Central memory CD8-positive, alpha-beta T cell (primary cell): ENCODE data around the gene RAPGEF4.

ENCODE experiments used
- ATAC-seq: fragments of 150-1000 bp; cut with Tn5 transposase; replicated peaks from 2 replicates; pipeline ENCODE4 v1.10.0; 2022; ENCODE audit warnings: mild to moderate bottlenecking, moderate FRiP score, moderate number of reproducible peaks; ENCODE audit not compliant: poor library complexity, severe bottlenecking; ENCODE audit errors: extremely low read depth
- DNase-seq, 2 donors: peaks; one replicate each; pipeline ENCODE4 v3.0.0; 2021; ENCODE audit warnings: low spot score in 2 of 2
- H3K27ac Mint-ChIP-seq: one replicate; pipeline ENCODE4 v1.8.0; 2022; ENCODE audit warnings: low read depth, mild to moderate bottlenecking, moderate library complexity, mixed read lengths
- H3K27me3 Mint-ChIP-seq: one replicate; pipeline ENCODE4 v1.8.0; 2022; ENCODE audit warnings: mixed read lengths
- H3K36me3 Mint-ChIP-seq: one replicate; pipeline ENCODE4 v1.8.0; 2022; ENCODE audit warnings: mild to moderate bottlenecking, moderate library complexity, mixed read lengths; ENCODE audit not compliant: insufficient read depth
- H3K4me1 Mint-ChIP-seq: one replicate; pipeline ENCODE4 v1.8.0; 2022; ENCODE audit warnings: mixed read lengths
- H3K4me3 Mint-ChIP-seq: one replicate; pipeline ENCODE4 v1.8.0; 2022; ENCODE audit warnings: mild to moderate bottlenecking, moderate library complexity, mixed read lengths
- H3K9me3 Mint-ChIP-seq: one replicate; pipeline ENCODE4 v1.8.0; 2022; ENCODE audit warnings: mixed read lengths

RAPGEF4 gene

DNA sequence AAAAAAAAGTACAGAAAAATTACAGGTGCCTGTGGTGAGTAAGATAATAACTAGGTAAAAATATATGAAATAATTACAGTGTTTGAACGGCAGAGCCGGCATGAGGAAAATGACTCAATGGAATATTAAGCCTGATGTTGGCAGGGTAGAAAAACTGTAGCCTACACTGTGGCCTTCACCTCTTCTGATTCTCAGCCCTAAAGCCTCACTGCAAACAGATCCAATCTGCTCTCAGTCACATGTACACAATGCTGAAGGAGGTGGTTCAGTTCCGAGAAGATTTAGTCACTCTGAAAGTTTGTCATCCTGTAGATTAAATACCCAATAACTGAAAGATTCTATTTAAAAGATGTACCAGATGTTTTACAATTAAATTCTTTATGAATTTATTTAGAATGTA, 273.1 kb downstream of the RAPGEF4 start:
- Mint-ChIP-seq H3K9me3 (no peaks in the 10 kb centered on the region), H3K4me3 (no peak overlapping the region), H3K4me1 (no peaks in the 10 kb centered on the region), H3K27ac (no peak overlapping the region), H3K36me3 (no peaks in the 10 kb centered on the region), H3K27me3 (peaks cover 68% of the 10 kb centered on the region)
- no peak for ATAC-seq
- no peak for DNase-seq

DNA sequence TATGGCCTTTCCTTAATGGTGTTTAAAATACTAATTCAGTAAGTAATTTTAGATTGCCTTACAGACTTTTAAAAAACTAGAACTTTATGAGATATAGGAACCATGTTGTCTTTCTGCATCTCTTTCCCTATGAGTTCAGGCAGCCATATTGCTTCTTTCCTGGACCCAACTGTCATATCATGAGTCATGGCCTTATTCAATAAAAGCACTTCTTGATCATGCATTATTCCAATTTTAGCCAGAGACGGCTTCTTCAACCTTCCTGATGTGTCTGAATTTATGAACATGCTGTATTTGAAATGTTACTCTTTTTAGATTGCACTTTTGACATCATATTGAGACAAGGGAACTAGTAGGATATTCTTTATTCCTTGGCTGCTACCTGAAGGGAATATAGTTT, 274.6 kb downstream of the RAPGEF4 start:
- no peaks in the 10 kb centered on the region for H3K9me3 Mint-ChIP-seq

DNA sequence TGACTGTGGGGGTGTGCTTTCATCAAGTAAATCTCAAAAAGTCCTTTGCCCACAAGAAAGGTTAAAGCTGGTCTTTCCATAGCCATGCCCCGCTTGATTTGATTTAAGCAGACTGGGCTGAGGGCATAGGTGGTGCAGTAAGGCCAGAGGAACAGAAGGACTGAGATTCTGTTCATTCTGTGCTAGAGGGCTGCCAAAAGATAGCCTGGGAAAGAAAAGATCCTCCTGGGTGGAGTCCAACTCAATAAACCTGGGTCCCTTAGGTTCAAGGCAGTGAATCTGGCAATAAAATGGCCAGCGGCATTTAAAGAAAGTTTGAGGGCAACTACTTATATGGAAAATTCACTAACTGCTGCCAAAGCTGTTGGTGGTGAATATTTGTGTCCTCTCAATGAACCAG, 280.8 kb downstream of the RAPGEF4 start:
- Mint-ChIP-seq H3K9me3 (no peaks in the 10 kb centered on the region), H3K36me3 (no peaks in the 10 kb centered on the region), H3K27me3 (peaks cover 57% of the 10 kb centered on the region), H3K4me3 (no peak overlapping the region), H3K4me1 (no peaks in the 10 kb centered on the region), H3K27ac (no peak overlapping the region)
- ATAC-seq = no peak
- no peak for DNase-seq

More for the DNA sequence above, 274.6 kb downstream of the RAPGEF4 start:
- DNase-seq = no peak
- ATAC-seq = no peak
- Mint-ChIP-seq H3K27me3 (peaks cover 76% of the 10 kb centered on the region), H3K27ac (no peak overlapping the region), H3K4me3 (no peak overlapping the region), H3K4me1 (no peaks in the 10 kb centered on the region), H3K36me3 (no peaks in the 10 kb centered on the region)

DNA sequence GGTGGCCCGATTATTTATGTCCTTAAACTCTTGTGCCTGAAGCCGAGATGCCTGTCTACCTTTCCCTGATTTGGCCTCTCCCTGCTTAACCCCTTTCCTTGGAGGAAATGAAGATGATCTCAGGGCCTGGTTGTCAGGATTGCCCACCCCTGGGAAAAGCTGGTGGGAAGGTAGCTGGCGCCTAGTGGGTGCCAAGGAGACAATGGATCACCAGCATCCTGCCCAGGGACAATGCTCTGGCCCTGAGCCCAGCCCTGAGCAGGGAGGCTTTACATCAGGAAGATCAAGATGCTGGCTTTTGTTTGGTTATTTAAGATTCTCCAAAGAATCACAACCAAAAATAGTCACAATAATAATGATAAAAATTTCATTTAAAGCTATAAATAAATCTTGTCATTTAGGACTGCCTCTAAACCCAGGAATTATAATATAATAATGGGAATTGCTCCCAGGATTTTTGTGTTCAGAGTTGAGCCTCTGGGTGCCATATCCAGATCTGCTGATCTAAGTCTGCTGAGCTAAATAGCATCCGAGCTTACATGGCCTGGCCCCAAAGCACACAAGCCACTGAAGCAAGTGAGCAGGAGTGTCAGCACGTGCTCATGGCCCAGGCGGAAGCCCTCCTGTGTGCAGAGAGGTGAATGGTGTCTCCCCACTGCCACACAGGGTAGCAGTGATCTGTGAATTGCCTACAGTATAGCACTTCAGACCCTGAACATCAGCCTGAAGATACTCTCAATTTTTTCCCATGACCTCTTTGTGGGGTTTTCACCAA, 282.2 kb downstream of the RAPGEF4 start:
- no peaks in the 10 kb centered on the region for H3K36me3 Mint-ChIP-seq
- H3K27me3 Mint-ChIP-seq = peaks cover 55% of the 10 kb centered on the region
- H3K4me1 Mint-ChIP-seq = no peaks in the 10 kb centered on the region
- no peak overlapping the region for H3K27ac Mint-ChIP-seq
- DNase-seq = no peak
- ATAC-seq = no peak
- no peak overlapping the region for H3K4me3 Mint-ChIP-seq
- H3K9me3 Mint-ChIP-seq = no peaks in the 10 kb centered on the region

DNA sequence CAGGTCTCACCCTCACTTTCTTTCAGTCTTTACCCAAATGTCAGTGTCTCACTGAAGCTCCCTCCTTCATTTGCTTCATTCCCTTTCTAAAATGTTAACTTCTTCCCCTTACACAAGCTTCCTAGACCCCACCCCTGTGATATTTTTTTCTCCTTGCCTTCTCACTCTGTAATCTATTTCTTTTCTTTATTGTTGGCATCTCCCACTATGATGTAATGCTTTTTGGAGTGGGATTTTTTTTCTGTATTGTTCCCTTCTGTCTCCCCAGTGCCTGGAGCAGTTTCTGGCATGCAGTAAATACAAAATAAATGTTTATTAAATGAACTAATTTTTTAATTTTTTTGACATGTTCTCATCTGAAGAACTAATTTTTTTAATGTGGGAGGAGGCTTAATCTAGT, 284.1 kb downstream of the RAPGEF4 start:
- Mint-ChIP-seq H3K36me3 (no peaks in the 10 kb centered on the region), H3K9me3 (no peaks in the 10 kb centered on the region), H3K4me3 (no peak overlapping the region), H3K27ac (no peak overlapping the region), H3K4me1 (no peaks in the 10 kb centered on the region), H3K27me3 (peaks cover 41% of the 10 kb centered on the region)
- ATAC-seq (no peak), DNase-seq (no peak)

DNA sequence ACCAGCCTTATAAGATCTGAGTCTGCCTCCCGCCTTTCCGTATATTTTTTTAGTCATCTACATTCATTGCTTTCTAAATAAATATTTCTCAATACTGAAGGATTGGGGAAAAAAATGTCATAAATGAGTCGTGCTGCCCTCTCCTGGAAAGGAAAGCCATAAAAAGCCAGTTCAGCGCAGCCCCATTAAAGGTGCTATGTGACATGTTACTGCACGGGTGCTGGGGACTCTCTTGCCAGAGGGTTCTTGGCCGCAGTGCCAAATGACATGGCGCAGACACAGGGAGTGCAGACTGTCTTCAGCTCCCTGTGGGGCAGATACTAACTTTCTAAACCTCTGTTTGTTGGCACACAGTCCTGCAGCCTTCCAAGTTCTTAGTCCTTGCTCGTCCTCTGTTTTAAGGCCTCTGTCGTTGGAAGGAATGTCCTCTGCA, 286.3 kb downstream of the RAPGEF4 start:
- DNase-seq = no peak
- no peaks in the 10 kb centered on the region for H3K4me1 Mint-ChIP-seq
- no peak overlapping the region for H3K4me3 Mint-ChIP-seq
- H3K27ac Mint-ChIP-seq = no peak overlapping the region
- no peak for ATAC-seq
- no peaks in the 10 kb centered on the region for H3K9me3 Mint-ChIP-seq
- H3K27me3 Mint-ChIP-seq = peaks cover 24% of the 10 kb centered on the region
- no peaks in the 10 kb centered on the region for H3K36me3 Mint-ChIP-seq

DNA sequence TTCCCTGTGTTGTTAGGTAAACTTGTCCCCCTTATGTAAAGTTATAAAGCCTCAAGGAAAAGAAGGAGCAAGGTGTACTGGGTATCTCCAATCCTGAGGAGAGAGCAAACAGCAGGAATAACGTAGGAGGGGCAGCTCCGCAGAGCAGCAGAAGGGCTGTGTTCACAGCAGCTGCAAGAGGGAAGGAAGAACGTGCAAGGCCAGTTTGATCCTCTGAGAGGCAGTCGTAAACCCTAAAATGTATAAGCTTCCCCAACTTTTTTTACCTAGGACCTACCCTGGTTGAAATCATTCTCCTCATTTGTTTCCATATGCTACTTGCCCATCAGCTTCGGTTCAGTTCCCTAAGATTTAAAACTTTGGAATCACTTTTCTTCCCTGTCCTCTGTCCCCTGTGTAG, 288.1 kb downstream of the RAPGEF4 start:
- Mint-ChIP-seq H3K27ac (no peak overlapping the region), H3K4me3 (no peak overlapping the region), H3K4me1 (peaks cover 6% of the 10 kb centered on the region), H3K27me3 (peaks cover 24% of the 10 kb centered on the region), H3K36me3 (no peaks in the 10 kb centered on the region), H3K9me3 (no peaks in the 10 kb centered on the region)
- DNase-seq (no peak), ATAC-seq (no peak)

DNA sequence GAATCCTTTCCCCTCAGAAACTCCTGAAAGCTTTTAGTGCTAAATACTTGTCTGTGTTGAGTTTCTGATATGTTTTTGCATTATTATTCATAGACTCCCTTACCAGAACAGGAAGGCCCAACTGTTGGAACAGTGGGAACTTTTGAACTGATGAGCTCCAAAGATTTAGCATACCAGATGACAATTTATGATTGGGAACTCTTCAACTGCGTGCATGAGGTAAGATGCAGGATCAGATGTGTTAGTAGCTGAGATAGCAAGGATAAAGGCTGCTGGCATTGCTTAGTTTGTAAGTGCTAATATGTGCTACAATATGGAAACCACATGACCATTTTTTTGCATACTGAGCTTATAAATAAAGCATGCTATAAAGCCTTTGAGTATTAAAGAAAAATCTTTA, 290.8 kb downstream of the RAPGEF4 start:
- Mint-ChIP-seq H3K36me3 (no peaks in the 10 kb centered on the region), H3K9me3 (no peaks in the 10 kb centered on the region), H3K4me3 (no peak overlapping the region), H3K4me1 (peaks cover 6% of the 10 kb centered on the region), H3K27me3 (peaks cover 14% of the 10 kb centered on the region), H3K27ac (no peak overlapping the region)
- ATAC-seq (no peak), DNase-seq (no peak)

DNA sequence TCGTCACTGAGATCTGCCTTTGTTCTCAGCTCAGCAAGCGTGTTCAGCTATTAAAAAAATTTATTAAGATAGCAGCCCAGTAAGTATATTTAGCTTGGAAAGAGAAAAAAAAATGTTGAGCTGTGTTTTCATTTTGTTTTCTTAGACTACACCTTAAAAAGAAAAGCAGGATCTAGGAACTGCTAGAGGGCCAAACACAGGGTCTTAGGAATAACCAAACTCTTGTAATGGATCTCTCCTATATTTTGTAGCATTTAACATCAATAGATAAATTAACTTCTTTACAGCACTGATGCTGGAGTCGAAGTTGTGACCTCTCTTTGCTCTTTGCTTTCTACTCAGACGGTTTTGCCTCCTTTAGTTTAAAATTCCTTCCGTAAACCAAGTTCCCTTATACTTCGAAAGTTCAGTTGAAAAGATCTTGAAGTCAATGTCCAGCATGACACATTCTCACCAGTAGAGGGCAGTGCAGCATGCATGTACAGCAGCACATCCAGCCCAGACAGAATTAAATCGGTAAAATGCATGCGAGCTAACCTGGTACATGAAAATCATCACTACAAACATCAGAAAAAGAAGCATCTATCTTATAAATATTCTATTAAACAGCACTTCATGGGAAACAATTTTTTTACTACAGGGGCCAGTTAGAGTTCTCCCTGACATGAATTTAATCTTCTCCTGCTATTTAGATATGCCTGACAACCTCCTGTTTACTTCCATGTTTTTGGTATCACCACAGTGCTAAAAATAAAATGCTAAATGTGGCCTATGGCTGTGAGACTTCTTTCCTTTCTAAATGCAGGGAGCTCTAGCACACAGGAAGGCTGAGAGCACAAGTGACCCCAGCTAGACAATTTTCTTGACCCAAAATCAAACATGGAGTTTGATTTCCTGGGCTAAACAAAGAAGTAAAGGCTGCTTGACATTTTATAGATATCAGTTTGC, 291.8 kb downstream of the RAPGEF4 start:
- peak; percentile 58 to 64 for DNase-seq
- Mint-ChIP-seq H3K27me3 (peaks cover 9% of the 10 kb centered on the region), H3K4me1 (peaks cover 6% of the 10 kb centered on the region), H3K4me3 (no peak overlapping the region), H3K36me3 (no peaks in the 10 kb centered on the region), H3K27ac (no peak overlapping the region), H3K9me3 (no peaks in the 10 kb centered on the region)
- peak; percentile 58 for ATAC-seq

DNA sequence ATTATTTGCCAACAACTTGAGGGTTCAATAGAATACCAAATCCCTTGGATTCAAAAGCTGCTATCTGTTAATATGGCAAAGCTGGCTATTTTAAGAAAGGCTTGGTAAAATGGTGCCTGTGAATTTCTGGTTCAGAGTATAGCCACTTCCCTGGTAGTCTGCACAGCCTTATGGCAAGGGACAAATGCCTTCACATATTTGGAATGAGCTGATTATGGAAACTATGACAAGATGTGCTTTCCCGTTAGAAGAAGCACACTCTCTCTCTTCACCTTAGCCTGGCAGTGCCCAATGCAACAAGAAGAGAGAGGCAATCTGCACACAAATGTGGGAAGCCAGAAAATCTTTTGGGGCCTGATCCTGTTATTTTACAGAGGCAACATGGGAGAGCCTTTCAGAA, 292.5 kb downstream of the RAPGEF4 start:
- ATAC-seq = no peak
- no peak overlapping the region for H3K4me3 Mint-ChIP-seq
- H3K36me3 Mint-ChIP-seq = no peaks in the 10 kb centered on the region
- no peak for DNase-seq
- no peak overlapping the region for H3K27ac Mint-ChIP-seq
- H3K27me3 Mint-ChIP-seq = peaks cover 8% of the 10 kb centered on the region
- H3K4me1 Mint-ChIP-seq = peaks cover 6% of the 10 kb centered on the region
- H3K9me3 Mint-ChIP-seq = no peaks in the 10 kb centered on the region

DNA sequence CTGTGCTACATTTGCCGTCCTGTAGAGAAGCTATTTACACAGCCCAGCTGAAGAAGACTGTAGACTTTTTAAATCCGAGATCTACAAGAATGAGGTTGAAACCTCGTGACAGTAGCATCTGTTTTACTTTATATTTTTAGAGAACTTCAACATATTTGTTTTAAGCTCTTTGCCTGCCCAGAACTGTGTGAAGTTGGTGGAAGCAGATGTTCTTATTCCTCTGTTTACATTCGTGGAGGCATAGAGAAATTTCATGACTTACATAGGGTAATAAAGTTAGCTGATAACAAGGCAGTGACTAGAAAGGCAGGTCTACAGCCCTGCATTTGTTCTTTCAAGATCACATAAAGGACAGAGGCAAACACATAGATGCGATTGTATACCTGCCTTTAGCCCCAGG, 293.0 kb downstream of the RAPGEF4 start:
- peaks cover 8% of the 10 kb centered on the region for H3K27me3 Mint-ChIP-seq
- no peak overlapping the region for H3K4me3 Mint-ChIP-seq
- no peak overlapping the region for H3K27ac Mint-ChIP-seq
- DNase-seq = no peak
- H3K36me3 Mint-ChIP-seq = no peaks in the 10 kb centered on the region
- no peaks in the 10 kb centered on the region for H3K9me3 Mint-ChIP-seq
- H3K4me1 Mint-ChIP-seq = peaks cover 6% of the 10 kb centered on the region
- no peak for ATAC-seq

DNA sequence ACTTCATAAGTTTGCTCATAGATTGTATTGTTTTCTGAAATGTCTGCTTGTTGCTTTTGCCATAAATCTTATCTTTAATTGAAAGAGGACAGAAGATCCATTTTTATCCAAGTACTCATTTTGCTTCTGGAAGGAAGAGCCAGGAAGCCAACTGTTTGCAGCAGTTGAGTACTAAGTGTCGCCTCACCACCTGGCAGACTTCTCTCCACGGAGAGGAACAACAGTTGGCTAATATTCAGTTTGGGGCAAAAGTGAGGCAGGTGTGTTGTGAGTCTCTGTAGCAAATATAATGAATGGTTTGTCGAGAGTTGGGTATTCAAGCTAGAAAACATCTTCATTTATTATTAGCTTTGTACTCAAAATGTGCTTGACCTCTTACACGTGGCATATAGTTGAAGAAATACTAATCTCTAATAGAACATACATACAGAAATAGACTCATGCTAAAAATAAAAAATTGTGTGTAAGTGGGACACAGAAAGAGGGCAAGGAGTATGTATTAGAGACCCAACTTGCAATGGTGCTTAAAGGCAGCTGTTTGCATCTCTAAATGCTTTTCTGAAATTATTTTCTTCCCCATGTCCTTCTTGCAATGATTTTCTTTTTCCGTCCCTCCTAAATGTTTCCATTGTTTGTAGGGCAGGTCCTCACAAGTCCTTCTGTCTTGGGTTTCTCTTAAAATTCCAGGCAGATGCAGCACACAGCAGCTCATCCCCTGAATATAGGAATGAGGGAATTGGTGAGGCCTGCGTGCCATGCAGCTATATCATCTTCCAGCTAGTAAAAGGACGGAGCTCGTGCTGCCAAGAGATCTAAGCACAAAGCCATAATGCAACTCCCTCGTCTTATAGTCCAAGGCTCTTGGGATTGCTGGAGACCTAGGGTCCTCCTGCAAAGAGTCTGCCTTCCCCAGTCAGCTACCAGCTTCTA, 295.2 kb downstream of the RAPGEF4 start:
- peaks cover 10% of the 10 kb centered on the region for H3K4me1 Mint-ChIP-seq
- ATAC-seq = no peak

More for the DNA sequence above, 295.2 kb downstream of the RAPGEF4 start:
- Mint-ChIP-seq H3K36me3 (no peaks in the 10 kb centered on the region), H3K27ac (no peak overlapping the region), H3K9me3 (no peaks in the 10 kb centered on the region), H3K4me3 (no peak overlapping the region), H3K27me3 (peaks cover 8% of the 10 kb centered on the region)
- no peak for DNase-seq
